ENCODE results near the gene CREG1. TPM values are rescaled to one million over a fixed set of nuclear protein-coding genes. Genes with fewer than 3 reads are reported as not detected.
"Not testable (repeated sequence)": the region's sequence is repeated elsewhere in the genome, so short reads cannot be mapped to it uniquely, and the experiment has no call there.

CREG1 gene
- 157 TPM for total RNA-seq

DNA sequence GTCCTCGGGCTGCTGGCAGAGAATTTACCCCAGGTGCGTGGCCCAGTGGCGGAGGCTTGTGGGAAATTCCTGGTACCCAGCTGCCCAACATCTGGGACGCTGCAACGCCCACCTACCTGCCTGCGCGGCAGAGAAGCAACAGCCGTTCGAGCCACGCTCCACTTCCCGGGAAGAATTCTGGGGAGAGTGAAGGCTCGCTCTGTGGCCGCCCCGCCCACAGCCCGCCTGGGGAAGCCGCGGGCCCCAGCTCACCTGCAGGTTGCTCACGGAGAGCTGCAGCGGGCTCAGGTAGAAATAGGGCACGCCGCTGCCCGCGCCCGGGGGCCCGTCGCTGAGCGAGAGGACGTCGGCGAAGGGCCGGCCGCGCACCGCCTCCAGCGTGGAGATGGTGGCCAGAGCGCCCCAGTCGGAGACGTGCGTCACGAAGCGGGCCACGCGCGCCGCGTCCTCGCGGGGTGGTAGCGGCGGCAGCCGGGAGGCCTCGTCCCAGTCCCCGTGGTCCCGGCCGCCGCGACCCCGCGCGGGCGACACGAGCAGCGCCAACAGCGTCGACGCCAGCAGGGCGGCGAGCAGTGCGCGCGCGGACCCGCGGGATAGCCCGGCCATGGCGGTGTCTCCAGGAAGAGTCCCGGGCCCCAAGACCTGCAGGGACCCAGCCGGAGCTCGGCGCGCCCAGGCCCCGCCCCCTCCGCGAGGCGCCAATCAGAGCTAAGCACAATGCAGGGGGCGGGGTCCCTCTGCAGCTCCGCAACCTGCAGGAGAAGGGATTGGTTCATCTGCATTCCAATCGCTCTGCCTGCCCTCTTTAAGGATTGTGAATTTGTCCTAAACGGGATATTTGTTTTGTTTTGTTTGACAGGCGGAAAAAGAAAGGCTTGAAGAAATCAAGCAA lies at the start of gene CREG1:
CREG1 (minus strand) TSS at position 627 of the 892 bp plus-strand sequence.
- peak; percentile 95 for DNase-seq (ENCODE audit: low spot score)

DNA sequence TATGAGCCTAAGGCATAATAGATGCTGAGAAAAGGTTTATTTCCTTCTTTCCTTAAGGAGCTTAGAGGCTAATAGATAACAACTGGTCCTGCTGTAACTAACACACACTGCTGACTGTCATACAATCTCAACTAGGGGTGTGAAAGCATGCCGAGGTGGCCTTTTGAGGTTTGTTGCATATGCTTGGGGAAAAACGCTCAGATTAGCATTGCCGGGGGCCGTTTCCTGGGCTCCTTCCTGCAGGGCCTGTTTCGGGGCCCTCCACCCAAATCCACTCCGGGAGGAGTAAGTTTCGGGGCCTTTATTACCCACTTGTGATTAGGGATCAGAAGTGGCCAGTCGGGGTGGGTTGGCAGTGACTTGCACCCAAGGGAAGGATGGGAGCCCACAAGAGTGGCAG lies 49.3 kb upstream of the CREG1 start:
- no peak for DNase-seq (ENCODE audit: low spot score)

DNA sequence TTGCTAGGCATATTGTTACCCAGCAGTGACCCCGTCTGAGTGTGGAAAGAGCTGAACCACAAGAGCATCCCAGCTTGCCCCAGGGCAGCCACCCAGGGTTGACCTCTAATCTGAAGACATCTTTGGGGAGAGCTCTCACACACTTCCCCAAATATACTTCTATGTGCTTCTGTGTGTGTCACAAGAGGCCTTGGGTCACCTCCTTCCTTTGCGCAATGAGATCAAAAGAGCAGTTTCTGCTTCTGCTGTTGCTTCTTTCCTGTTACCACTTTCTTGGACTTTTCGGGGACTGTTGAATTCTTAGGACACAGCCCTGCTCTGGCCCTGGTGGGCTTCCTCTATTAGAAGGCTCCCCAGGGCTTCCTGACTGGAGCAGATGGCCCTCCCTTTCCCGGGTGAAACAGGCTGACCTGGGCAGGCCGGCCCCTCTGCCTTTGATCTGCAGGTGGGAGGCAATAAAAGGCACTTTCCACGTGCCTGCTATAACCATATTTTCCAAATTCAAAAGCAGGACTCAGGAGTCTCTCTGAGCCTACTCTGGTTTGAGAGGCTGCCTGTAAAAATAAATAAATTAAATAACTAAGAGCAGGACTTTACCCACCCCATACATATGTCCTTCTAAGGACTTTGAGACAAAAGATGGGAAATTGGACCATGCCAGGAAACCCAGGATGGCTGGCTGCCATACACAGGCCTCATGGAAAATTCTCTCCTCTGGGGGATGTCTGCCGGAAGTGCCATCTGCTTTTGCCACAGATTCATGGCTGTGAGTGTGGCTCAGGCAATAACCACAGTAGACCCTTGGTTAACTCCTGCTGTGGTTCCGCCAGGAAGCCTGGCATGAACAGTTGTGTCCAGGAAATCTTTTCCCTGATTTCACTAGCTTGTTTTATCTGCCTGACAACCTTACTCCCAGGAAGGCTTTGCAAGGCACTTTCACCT lies 48.2 kb upstream of the CREG1 start:
- peak; percentile 37 for DNase-seq (ENCODE audit: low spot score)

DNA sequence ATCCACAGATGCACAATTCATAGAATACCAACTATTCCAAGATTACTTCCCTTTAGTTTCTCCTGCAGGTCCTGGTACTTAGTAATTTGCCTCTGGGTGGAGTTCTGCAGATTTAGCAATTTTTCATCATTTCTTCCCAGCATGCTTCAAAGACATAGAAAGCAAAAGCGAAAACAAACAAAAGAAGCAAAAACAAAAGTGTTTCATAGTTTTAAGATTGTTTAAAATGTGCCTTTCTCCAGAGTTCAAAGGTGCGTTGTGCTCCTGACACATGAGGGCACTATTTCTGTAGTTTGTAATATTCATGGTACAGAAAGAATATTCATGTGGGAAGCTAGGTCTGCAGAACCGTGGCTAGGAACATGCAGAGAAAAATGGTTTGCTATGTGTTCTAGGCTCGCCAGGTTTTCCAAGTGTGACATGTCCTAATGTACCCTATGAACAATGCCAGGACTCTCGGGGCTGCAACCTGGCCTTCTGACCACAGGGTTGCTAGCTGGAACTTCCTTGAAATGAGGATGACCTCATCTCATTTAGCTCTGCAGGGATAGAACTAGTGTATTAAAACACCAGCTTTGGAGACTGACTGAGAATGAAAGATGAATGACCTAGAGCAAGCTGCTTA lies 46.5 kb upstream of the CREG1 start:
- peak; percentile 54 for DNase-seq (ENCODE audit: low spot score)

DNA sequence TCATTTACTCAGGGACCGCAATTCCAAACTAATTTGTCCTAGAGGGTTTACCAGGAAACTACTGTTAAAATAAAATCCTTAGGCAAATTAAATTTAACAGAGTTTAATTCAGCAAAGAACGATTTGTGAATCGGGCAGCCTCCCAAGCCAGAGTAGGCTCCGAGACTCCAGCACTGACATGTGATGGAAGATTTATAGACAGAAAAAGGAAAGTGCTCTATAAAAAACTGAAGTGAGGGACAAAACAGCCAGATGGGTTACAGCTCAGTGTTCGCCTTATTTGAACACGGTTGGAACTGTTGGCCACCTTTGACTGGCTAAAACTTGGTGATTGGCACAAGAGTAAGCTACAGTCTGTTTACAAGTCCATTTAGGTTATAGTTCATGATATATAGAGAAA lies 41.3 kb upstream of the CREG1 start:
- no peak for DNase-seq (ENCODE audit: low spot score)

DNA sequence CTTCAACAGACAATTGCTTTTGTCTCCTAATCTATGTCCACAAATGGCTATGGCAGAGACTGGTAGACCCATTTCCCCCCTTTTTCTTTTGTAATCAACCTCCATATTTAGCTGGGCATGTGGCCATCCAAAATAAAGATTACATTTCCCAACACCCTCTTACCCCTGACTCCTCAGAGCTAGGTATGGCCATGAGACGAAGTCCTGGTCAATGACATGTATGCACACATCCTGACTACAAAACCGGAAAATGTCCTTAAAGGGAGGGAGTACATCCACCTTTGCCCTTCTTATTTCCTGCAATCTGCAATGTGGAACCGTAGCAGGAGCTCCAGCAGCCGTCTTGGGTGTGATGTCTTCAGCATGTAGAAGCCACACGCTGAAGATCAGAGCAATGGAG lies 40.3 kb upstream of the CREG1 start:
- no peak for DNase-seq (ENCODE audit: low spot score)

DNA sequence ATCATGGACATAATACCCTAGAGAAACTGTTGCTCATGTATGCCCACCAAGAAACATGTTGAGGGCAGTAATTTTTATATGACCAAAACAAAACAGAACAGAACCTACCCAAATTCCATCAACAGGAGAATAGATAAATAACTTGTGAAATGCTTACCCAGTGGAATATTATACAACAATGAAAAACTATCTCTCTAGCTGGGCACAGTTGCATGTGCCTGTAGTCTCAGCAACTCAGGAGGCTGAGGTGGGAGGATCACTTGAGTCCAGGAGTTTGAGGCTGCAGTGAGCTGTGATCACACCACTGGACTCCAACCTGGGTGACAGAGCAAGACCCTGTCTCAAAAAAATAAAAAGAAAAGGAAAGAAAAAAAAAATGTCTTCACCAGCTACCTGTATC lies 38.9 kb upstream of the CREG1 start:
- DNase-seq (ENCODE audit: low spot score): no peak

DNA sequence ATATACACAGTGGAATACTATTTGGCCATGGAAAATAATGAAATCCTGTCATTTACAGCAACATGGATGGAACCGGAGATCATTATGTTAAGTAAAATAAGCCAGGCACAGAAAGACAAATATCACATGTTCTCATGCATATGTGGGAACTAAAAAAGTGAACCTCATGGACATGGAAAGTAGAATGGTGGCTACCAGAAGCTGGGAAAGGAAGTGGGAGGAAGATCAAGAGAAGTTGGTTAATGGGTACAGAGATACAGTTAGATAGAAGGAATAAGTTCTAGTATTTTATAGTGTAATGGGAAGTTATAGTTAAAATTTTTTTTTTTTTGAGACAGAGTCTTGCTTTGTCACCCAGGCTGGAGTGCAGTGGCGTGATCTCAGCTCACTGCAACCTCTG lies 34.8 kb upstream of the CREG1 start:
- DNase-seq (ENCODE audit: low spot score): no peak

DNA sequence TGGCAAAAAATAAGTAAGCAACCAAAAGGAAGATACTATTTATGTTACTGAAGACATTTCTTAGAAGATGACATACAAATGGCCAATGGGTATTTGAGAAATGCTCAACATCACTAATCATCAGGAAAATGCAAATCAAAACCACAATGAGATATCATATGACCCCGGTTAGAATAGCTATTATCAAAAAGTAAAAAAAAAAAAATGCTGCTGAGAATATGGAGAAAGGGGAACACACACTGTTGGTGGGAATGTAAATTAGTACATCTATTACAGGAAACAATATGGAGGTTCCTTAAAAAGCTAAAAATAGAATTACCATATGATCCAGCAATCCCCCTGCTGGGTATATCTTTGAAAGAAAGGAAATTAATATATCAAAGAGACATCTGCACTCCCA lies 34.3 kb upstream of the CREG1 start:
- no peak for DNase-seq (ENCODE audit: low spot score)

DNA sequence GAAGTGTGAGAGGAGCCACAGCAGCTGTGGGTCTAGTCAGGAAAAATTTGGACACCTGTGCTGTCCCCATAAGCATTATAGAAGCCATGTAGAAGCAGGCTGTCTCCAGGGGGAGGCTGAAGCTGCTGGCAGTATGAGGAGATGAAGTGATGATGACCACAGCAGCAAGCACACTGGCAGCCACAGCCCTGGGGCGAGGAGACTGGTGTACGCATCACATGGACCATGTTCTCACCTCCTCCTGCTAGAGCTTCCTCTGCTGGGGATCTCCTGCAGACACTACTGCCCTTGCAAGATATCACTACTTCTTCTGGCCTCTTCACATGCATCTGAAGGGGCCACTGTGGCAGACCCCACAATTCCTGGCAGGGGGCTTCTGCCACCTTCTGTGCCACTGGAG lies 33.8 kb upstream of the CREG1 start:
- no peak for DNase-seq (ENCODE audit: low spot score)

DNA sequence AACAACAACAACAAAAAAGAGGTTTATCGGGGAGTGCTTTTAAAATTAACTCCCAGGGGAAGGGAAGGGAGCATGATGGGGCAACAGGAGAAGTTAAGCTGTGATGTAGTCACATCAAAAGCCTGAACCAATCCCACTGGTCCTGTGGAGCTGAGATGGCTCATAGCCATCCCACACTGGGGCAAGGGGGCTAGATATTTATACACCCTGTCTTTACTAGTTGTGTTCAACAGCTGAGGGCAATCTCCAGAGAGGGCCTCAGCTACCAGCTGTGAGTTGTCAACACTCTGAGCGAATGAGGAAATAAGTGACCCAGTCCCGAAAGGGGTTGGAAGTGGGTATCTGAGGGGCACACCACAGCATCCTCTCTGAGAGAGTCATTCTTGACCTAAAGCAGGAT lies 31.0 kb upstream of the CREG1 start:
- no peak for DNase-seq (ENCODE audit: low spot score)

DNA sequence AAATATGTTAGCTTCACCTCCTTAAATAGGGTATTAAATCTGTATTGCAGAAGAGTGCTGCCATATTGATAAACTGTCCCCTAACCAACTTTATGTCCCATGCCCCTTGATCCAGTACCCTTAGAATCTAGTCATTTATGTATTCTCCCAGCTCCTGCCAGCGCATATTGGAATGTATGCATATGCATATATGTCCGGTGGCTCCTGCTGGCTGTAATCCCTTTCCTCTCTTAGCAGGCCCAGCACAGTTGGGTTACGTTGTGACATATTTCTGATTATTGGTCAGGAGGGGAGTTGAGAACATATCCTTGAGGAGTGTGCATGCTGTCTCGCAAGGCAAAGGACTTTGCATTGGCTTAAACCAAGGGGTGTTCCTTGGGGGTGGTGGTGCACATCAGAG lies 29.2 kb upstream of the CREG1 start:
- DNase-seq (ENCODE audit: low spot score): no peak

DNA sequence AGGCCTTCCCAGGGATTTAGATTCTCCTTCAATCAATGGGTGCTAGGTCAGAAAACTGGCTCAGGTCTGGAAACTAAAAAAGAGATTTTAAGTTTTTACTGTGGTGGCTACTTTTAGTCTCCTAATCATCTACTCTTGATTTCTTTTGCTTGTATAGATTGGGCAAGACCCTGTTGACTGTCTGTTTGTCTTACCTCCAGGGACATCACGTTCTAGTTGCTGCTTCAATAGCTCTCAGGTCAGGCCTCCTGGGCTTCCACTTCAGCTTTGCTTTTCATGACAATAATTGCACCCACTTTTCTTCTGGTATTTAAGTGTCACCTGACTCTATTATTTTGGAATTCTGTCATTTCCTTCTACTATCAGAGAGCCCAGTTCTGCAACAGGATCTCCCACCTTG lies 28.5 kb upstream of the CREG1 start:
- DNase-seq (ENCODE audit: low spot score): no peak

DNA sequence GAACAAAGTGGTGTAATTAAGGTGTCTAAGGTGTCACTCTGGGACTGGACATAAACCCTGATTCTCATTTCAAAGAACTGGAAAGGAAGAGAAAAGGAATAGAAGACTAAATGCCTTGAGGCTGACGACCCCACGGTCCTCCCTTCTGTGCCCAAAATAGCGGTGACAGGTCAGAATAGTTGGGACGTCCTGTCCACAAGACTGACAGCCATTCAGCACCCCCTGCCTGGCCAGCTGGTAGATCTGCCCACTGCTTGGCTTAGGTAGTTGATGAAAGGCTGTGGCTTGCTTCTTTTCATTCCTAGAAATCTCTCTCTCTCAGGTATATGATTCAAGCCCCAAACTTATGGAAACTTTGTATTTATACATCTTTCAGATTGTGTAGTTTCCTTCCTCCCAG lies 26.4 kb upstream of the CREG1 start:
- no peak for DNase-seq (ENCODE audit: low spot score)

DNA sequence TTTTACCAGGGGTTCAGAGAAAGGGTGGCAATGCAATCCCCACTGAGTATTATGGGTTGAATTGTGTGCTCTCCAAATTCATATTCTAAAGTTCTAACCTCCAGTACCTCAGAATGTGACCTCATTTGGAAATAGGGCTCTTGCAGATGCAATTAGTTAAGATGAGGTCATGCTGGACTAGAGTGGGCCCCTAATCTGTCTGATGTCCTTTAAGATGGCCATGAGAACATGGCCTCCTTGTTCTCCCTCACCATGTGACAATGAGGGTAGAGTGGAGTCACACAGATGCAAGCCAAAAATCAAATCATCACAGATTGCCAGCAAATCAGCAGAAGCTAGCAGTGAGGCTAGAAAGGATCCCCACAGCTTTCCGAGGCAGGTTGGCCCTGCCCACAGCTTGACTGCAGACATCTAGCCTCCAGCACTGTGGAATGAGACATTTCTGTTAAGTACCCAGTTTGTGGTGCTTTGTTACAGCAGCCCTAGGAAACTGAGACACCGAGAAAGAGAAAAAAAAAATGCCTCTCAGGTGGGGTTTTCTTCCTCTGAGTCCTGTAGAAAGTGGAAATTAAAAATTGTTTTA lies 25.5 kb upstream of the CREG1 start:
- DNase-seq (ENCODE audit: low spot score): no peak

DNA sequence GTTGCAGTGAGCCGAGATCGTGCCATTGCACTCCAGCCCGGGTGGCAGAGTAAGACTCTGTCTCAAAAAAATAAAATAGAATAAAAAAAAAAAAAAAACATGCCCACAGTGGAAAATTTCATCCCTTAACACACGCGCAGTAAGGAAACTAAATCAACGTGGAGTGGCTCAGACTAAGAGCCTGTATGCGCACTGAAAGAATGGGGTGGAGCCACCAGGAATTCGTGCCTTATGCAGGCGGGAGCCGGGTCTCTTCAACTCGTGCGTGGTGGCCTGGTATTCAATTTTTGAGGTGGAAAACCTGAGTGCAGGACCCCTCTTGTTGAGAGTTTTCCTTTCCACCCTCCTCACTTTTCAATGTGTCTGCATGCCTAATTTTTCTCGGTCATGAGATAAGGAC lies 22.1 kb upstream of the CREG1 start:
- DNase-seq (ENCODE audit: low spot score): no peak

DNA sequence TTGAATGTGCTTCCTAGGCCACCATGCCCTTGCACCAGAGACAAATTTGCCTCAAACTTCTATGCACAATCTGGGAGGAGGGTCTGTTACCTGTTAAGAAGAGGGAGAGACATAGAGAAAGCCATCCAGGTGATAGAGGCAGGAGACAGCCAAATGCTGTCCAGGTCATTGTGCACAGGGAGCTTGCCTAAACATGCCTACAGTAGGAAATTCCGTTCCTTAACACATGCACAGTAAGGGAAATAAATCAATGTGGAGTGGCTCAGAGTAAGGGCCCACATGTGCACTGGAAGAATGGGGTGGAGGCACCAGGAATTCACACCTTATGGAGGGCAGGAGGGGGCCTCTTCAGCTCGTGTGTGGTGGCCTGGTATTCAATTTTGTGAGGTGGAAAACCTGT lies 19.5 kb upstream of the CREG1 start:
- no peak for DNase-seq (ENCODE audit: low spot score)

DNA sequence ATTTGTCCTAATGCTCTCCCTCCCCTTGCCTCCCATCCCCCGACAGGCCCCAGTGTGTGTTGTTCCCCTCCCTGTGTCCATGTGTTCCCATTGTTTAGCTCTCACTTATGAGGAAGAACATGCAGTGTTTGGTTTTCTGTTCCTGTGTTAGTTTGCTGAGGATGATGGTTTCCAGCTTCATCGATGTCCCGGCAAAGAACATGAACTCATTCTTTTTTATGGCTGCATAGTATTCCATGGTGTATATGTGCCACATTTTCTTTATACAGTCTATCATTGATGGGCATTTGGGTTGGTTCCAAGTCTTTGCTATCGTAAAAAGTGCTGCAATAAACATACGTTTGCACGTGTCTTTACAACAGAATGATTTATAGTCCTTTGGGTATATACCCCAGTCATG lies 17.1 kb upstream of the CREG1 start:
- DNase-seq (ENCODE audit: low spot score): not testable (repeated sequence)

DNA sequence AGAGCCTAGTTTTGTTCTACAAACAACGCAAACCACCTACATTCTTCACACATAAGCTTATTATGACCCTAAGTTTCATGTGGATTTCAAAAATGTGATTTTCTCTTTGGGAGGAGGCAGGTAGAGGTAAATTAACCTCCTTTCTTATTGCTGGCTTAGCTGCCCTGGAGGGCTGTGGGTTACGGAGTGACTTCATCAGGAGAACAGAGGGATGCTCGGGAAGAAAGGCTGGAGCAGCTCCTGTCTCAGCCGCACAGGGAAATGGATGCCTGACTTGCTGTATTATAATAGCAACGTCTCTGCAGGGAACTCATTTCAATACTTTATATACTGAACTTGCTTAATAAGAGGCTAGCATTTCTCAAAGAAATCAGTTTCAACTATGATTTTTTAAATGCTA lies 14.1 kb upstream of the CREG1 start:
- DNase-seq (ENCODE audit: low spot score): no peak

DNA sequence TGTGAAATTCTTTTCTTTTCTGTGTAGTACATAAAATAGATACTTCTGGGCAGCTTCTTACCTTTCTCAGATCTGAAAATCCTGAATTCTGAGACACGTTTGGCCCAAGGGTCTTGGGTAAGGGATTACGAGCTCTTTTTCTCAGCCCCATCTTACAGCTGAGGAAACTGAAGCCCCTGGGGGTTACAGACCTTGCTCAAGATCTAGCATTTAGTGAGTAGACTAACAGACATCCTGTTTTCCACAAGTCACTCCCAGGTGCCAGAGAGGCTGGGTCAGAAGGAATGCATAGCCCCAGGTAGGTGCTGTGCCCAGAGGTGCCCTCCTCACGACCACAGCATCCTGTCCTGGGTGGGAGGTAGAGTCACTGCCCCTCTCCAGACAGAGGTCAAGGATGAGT lies 13.2 kb upstream of the CREG1 start:
- DNase-seq (ENCODE audit: low spot score): no peak

DNA sequence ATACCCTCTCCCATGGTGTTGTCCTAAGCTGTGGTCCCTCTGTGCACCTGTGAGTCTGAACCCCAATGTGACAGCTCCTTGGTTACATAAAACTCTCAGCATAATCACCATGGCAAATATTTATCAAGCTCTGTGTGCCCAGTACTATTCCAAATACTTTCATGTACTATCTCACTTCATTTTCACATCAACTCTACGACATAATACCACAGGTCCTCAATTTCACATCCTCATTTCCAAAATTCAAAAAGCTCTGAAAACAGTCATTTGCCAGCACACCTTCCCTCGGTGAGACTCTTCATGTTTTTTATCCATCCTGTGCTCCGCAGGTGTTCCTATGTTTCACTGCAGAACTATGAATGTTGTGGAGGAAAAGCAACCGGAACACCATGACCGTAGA lies 12.4 kb upstream of the CREG1 start:
- DNase-seq (ENCODE audit: low spot score): no peak
